GM19372 (cell line): ENCODE results near the gene GABRD.

Source experiments
- ATAC-seq: cut with Tn5 transposase; IDR thresholded peaks from one replicate; pipeline ENCODE4 v1.9.1; 2021; ENCODE audit warnings: mild to moderate bottlenecking, low read depth, moderate library complexity; ENCODE audit not compliant: unreplicated experiment

The GABRD gene

DNA sequence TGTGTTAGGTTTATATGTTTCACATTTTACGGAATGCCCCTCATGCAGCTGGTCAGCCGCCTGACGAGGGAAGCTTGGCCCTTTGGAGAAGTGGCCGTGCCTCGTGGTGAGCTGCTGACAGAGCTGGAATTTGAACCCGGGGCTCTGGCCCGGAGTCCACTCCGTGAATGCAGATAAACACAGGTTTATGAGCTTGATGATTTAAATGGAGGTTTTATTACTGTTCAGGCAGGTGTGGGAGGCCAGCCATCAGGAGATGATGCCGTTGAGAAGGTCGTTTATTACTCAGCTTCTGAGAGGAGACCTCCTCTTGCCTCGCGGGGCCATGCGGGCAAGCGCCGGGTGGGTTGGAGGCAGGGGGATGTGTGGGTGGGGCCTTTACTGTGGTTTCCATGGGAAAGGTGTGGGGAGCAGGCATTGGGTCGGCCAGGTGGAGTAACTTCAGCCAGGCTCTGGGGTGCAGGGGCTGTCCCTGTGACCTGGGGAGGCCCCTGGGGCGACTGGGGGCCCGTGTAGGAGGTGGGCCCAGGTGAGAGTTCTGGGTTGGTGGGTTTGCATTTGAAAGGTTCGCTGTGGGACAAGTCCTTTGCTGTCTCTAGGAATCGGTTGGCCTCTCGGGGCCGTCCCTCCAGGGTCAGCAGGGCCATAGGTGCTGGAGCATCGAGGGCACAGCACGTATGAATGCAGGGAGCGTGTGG, 53.1 kb downstream of the GABRD start:
- ATAC-seq, result no peak

DNA sequence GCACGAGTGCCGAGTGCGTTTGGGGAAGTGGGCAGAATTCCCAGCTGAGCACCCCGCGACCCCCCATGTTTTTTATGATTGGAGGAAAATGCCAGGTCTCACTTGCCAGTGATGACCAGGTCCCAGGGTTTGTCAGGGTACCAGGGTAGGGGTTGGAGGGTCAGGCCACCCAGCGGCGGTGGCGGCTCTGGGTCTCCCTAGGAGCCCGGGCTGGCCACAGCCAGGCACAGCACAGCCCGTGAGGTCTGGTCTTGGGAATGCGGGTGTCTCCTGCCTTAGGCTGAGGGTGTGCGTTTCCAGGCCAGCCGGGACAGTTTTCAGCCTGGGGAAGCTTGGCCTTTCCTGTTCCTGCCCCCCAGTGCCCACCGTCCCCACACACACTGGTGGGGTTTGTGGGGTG, 53.7 kb downstream of the GABRD start:
- no peak for ATAC-seq

DNA sequence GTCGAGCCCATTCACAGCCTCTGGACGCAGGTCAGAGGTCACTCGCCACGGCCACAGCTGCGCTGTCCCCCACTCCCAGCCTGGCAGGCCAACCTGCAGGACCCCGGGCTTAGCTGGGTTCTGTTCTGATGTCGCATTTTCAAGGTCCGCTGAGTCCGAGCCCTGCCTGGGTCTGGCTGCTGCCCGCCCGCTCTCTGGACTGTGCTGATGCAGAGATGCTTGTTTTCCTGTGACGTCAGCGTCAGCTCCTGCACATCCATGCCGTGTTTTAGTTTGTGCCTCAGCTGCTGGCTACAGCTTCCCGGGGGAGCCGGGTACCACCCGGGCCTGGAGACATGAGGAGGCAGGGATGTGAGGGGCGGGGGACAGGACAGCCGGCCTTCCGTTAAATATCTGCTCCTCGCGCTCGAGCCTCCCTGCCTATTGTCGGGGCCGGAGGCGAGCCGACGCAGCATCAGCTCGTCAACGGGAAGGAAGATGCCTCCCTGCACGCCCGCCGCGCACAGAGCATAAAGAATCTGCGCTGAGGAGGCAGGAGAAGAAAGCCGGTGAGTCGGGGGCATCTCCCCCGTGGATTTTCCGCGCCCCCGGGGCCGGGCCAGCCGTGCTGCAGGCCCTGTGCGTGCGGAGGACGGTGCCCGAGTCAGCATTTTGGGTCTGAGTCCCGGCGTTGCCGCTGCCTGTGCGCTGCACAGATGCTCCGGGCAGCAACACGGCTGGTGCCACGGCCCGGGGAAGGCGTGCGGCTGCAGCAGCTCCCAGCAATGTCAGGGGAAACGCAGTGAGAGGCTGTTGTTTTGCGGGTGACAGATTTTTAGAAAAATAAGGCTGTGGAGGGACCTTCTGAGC, 54.5 kb downstream of the GABRD start:
- ATAC-seq, result no peak

DNA sequence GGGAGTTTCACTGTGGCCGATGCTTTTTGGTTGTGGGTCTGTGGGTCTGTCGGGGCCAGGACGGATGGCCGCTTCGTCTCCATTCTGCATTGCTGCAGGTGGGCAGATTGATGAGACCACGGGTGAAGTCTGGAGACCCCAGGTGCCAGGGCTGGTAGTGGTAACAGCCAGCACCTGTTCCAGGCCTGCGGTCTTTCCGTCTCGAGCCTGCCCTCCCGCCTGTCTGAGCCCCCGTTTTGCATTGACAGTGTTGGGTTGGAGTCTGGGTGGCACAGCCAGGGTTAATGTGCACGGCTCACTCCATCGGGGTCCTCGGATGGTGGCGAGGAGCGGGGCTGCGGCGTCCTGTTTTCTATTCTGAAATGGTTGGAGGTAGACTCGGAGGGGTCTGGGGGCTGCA, 55.3 kb downstream of the GABRD start:
- ATAC-seq, result no peak

DNA sequence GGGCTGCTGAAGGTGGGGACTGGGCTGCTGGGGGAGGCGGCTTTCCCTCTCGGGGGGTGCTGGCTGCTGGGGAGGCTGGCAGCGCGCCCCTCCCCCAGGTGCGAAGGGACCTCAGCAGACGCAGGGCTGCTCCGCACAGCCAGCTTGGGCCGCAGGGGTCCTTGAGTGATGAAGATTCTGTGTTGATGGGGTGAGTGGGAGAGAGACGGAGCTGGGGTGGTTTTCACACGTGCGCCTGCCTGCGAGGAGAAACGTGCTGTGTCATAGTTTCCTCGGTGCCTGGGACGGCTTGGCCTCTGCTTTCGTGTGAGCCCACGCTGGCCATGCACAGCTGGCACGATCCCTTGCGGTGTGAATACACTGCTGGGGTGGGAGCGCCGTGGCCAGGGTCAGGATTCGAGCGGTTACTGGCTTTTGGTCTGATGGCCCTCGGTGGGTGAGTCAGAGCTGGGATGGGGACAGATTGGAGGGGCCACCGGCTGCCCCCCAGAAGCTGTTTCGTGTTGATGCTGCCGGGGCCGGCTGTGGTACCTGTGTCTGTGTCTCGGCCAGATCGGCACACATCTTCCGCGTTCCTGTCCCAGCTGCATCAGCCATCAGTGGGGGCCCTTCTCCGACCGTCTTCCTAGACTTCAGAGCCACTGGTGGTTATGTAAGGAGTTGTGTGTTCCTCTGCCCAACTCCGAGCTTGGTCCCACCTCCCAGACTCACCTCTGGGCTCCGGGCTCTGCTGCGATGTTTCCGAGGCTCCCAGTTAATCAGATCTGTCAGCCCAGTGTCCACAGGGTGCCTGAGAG, 56.0 kb downstream of the GABRD start:
- no peak for ATAC-seq

DNA sequence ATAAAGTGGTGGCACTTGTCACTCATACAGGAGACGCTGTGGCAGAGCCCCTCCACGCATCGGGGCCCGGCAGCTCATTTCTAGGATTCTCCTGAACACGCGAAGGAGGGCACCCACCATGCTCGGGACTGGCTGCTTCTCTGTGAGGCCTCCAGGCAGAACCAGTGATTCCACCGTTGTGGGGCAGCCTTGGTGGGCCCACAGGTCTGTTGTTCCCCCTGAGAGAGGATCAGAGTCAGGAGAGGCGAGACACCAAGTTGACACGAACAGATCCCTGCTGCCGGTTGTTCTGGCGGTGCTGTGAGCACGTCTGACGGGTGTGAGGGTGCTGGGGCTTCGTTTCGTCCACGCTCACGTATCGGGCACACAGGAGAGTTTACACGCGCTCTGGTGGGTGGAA, 57.7 kb downstream of the GABRD start:
- ATAC-seq, result no peak

DNA sequence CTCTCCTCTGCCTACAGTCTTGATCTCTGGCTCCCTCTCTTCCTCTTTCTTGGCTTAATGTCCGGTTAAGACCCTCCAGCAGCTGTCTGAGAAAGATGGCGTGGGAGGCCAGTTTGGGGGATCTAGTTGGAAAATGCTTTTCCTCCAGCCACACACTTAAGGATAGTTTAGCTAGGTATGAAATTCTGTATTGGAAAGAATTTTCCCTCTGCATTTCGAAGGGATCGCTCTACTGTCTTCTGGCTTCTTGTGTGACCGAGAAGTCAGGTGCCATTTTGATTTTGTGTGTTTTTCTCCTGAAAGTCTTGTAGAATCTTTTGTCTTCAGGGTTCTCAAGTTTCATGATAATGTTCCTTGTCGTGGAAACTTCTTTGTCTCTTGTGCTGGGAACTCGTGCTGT, 59.0 kb downstream of the GABRD start:
- ATAC-seq, result no peak

DNA sequence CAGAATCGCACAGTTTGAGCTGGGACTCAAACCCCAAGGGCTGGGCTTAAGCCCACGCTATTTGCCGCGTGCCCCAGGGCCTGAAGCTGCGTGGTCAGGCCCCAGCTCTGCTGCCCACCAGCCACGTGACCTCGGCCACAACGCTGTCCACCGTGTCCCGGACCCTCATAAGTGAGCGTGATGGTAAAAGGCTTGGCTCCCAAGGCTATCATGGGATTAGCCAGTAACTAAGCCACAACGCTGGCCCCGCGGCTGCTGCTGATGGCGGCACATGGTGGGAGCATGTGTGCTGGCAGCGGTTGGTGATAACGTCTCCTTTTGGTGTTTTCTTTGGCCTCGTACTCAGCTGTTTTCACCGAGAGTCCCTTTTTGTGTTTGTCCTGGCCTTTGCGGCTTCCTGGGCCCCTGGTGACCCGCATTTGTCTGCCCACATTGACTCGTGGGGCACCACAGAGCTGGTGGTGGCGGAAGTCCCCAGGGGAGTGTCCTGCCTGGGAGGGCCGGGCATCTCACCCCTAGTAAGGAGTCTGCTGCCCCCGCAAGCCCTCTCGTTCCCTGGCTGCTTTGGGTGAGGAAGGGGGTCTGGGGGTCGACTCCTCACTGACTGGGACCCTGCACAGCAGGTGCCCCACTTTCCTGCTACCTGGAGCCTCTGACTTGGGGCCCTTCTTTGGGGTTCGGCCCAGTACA, 60.4 kb downstream of the GABRD start:
- ATAC-seq, result no peak

DNA sequence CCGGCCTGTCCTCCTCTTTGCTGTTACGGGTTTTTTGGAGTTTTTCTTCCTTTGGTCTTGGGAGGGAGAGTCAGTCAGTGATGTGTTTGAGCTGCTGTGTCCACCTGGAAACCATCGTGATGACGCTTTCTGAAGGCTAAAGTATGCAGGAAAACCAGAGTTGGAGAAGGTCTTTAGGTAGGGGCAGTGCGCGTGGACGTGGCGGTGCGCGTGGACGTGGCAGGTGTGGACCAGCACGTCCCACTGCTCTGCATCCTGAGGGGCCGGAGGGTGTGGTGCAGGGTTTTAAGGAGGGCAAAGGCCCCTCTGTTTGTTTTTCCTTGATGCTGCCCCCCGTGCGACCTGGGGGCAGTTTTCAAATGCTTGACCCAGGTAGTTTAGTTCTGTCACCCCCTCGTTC, 61.0 kb downstream of the GABRD start:
- no peak for ATAC-seq
